WERI-Rb-1 (cell line): Measurements from ENCODE around the gene TMEM229B.

Experiments used
- DNase-seq: peaks from one replicate; pipeline ENCODE4 v3.0.0-alpha.2; 2020
- H3K27ac ChIP-seq: fragments of 250-450 bp; sonication (Bioruptor Pico); 2 replicates; pipeline ENCODE4 v1.5.1; 2020; ENCODE audit warnings: mild to moderate bottlenecking, moderate library complexity
- H3K27me3 ChIP-seq: fragments of 250-450 bp; sonication (Bioruptor Pico); 2 replicates; pipeline ENCODE4 v1.5.1; 2021; ENCODE audit warnings: mild to moderate bottlenecking, low read depth, moderate library complexity; ENCODE audit not compliant: insufficient read depth, severe bottlenecking
- H3K36me3 ChIP-seq: fragments of 250-450 bp; sonication (Bioruptor Pico); 2 replicates; pipeline ENCODE4 v1.5.1; 2020; ENCODE audit warnings: mild to moderate bottlenecking, moderate library complexity
- H3K4me3 ChIP-seq: 2 replicates; pipeline ENCODE4 v1.5.1; 2011; ENCODE audit warnings: low read depth, mild to moderate bottlenecking, control low read depth, low read length
- H3K9me3 ChIP-seq: fragments of 250-450 bp; sonication (Bioruptor Pico); 2 replicates; pipeline ENCODE4 v1.5.1; 2021; ENCODE audit warnings: mild to moderate bottlenecking, moderate library complexity; ENCODE audit not compliant: severe bottlenecking
- TF ChIP-seq, protein P1 (sequence below): IDR thresholded peaks from 2 replicates; pipeline ENCODE4 v1.5.1; 2011; ENCODE audit warnings: low read depth, mild to moderate bottlenecking, control low read depth, inconsistent platforms, low read length

TMEM229B gene

DNA sequence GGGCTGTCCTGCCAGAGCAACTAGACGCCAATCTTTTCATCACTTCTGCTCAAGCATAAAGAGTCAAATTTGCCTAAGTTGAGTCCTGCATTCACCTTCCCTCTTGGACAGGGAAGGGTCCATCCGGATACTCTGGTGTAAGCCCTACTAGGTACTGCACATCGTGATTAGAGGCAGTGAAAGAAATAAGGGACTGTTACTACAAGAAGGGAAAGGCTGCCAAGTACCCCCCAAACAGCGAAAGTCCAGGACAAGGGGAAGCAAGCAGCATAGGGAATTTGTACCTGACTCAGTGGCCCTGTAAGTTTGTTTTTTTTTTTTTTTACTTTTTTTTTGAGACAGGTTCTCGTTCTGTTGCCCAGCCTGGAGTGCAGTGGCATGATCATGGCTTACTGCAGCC is 30.9 kb upstream of the TMEM229B start:
- TF ChIP-seq, protein P1, sequence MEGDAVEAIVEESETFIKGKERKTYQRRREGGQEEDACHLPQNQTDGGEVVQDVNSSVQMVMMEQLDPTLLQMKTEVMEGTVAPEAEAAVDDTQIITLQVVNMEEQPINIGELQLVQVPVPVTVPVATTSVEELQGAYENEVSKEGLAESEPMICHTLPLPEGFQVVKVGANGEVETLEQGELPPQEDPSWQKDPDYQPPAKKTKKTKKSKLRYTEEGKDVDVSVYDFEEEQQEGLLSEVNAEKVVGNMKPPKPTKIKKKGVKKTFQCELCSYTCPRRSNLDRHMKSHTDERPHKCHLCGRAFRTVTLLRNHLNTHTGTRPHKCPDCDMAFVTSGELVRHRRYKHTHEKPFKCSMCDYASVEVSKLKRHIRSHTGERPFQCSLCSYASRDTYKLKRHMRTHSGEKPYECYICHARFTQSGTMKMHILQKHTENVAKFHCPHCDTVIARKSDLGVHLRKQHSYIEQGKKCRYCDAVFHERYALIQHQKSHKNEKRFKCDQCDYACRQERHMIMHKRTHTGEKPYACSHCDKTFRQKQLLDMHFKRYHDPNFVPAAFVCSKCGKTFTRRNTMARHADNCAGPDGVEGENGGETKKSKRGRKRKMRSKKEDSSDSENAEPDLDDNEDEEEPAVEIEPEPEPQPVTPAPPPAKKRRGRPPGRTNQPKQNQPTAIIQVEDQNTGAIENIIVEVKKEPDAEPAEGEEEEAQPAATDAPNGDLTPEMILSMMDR, result no peak
- Histone ChIP-seq H3K36me3 (no peaks in the 10 kb centered on the region), H3K27me3 (peaks cover 20% of the 10 kb centered on the region), H3K27ac (no peak overlapping the region), H3K4me3 (no peak overlapping the region), H3K9me3 (no peaks in the 10 kb centered on the region)
- DNase-seq, result no peak

DNA sequence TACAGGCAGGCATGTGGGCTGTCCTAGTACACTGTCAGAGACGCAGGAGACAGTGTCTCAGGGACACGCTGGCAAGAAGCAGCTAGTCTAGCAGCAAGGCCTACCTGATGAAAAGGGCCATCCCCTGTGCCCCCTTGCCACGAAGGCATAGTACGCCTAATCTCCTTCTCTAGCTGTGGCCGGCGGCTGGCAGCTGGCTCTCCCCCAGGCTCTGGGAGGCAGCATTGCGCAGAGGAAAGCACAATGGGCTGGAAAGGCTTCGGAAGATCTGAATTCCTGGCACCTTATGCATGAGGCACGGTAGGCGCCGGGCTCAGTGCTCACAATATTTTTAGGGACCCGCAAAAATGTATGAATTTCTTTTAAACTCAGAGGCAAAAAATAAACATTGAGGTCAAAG is 28.6 kb upstream of the TMEM229B start:
- peaks cover 20% of the 10 kb centered on the region for H3K27me3 ChIP-seq
- peak; percentile 58 for DNase-seq
- H3K36me3 ChIP-seq, result no peaks in the 10 kb centered on the region
- H3K27ac ChIP-seq, result no peak overlapping the region
- TF ChIP-seq, protein P1, result peak; percentile 48
- no peaks in the 10 kb centered on the region for H3K9me3 ChIP-seq
- no peak overlapping the region for H3K4me3 ChIP-seq

DNA sequence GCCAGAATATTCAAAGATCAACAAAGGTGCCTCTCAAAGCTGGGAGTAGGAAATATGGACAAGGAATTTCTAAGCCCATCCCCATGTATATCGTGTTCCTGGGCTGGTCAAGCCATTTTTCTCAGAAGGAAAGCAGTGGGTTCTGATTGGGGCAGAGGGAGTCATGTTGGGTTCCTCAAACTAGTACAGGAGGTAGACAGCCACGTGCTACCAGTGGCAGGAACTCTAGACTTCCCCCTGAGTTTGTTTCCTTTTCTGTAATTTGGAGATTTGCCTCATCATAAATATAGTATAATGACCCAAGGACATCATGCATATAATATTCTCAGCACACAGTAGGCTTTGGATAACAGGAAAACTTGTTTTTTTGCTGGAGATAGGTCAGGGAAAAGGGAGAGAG is 28.2 kb upstream of the TMEM229B start:
- H3K9me3 ChIP-seq, result no peaks in the 10 kb centered on the region
- no peaks in the 10 kb centered on the region for H3K36me3 ChIP-seq
- TF ChIP-seq, protein P1, result no peak
- H3K27me3 ChIP-seq, result peaks cover 20% of the 10 kb centered on the region
- no peak overlapping the region for H3K27ac ChIP-seq
- H3K4me3 ChIP-seq, result no peak overlapping the region
- DNase-seq, result no peak

DNA sequence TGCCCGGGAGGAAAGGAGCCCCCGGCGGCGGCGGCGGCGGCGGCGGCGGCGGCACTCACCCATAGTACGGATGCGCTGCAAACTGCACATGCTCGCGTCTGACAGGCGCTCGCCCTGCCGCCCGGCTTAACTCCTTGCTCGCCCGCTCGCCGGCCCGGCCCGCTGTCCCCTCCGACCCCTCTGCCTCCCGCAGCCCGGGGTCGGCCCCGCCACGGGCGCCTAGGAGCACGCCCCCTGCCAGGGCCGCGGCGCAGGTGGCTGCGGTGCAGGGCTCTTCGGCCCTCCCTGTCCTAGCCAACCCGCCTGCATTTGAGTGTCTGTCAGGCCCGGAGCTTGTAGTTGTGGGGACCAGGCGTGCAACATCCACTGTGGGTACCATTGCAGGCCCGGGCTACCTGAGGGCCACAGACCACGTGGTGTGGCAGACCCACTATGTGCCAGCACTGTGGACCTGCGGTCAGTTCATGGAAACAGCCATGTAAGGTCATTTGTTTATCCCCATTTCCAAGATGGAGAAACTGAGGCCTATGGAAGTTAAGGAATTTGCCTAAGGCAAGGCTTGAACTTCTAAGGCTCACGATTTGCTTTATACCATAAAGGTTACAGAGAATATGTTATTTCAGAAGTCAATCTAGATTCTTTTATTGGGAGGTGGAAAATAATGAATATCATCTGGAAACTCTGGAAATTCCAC is 27.0 kb upstream of the TMEM229B start:
- H3K27me3 ChIP-seq, result peaks cover 20% of the 10 kb centered on the region
- H3K4me3 ChIP-seq, result peak overlapping the region; percentile 46
- H3K36me3 ChIP-seq, result no peaks in the 10 kb centered on the region
- TF ChIP-seq, protein P1, result no peak
- H3K27ac ChIP-seq, result no peak overlapping the region
- H3K9me3 ChIP-seq, result no peaks in the 10 kb centered on the region
- DNase-seq, result peak; percentile 20

DNA sequence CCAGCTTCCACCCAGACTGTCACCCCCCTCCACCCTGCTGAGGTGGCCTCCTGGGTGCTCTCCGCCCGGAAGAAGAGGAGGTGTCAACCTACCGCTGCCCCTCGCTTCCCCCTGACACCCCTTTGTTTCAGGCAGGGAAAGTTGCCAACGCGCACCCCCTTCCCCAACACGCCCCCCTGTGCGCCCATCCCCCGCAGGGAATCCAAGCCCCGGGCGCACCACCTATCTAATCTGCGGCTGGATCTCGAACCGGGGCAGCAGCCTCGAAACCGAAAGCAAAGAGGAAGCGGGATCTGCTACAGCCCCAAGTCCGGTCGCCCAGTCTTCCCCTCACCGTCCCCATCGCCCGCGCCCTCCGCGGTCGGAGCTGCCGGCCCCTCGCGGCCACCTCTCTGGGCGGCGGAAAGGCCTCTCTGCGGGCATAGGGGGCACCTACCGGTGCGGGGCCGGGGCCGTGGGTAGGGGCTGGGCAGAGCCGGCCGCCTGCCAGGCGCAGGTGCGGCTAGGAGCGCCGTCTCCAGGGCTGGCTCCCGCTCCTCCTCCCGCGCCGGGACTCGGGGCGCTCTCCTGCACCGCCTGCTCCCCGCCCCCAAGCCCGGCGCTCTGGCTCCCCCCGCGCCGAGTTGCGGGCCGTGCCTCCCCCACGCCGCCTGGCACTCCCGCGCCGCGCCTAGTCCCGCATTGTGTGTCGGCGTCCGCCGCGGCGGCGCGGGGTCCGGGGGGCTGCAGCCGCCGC is 26.3 kb upstream of the TMEM229B start:
- Histone ChIP-seq H3K9me3 (no peaks in the 10 kb centered on the region), H3K36me3 (no peaks in the 10 kb centered on the region), H3K4me3 (peak overlapping the region; percentile 46), H3K27me3 (peaks cover 20% of the 10 kb centered on the region), H3K27ac (no peak overlapping the region)
- peak; percentile 18 for DNase-seq
- TF ChIP-seq, protein P1, result no peak
